ENCODE results near the gene L3HYPDH. TPM values are rescaled to one million over a fixed set of nuclear protein-coding genes. Genes with fewer than 3 reads are reported as not detected.
A peak's percentile ranks its signal among the peaks of the same experiment; 100 is the strongest.

L3HYPDH gene
- polyA plus RNA-seq, 3 donors = 3.9 to 30.7 (median 5.3) TPM

DNA sequence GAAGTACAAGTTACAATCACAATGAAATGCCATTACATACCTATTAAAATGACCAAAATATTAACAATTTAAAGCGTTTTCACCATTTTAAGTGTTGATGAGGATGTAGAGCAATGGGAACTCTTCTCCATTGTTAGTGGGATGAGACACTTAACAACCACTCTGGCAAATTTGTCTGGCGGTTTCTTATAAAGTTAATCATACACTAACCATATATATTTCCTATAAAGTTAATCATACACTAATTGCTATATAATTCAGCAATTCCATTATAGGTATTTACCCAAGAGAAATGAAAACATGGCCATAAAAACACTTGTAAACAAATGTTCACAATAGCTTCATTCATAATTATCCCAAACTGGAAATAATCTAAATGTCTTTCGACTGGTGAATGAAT, 36.0 kb upstream of the L3HYPDH start:
- no peak overlapping the region for H3K9ac ChIP-seq (ENCODE audit: insufficient read depth, low read length, poor library complexity, severe bottlenecking)
- no peak overlapping the region for H3K27ac ChIP-seq (ENCODE audit: low read depth in 1 of 2, low read length in 2 of 2)
- no peak overlapping the region for H3K4me3 ChIP-seq (replicated peaks in 1 of 3; ENCODE audit: low read depth in 2 of 3, low read length in 3 of 3)
- Mint-ChIP-seq H3K27me3 (ENCODE audit: low read depth in 3 of 3) (no peaks in the 10 kb centered on the region), H3K4me3 (no peak overlapping the region), H3K9me3 (peaks cover 0 to 6% (median 2%) of the 10 kb centered on the region in 7 donors), H3K4me1 (no peaks in the 10 kb centered on the region), H3K36me3 (no peaks in the 10 kb centered on the region), H3K27ac (no peak overlapping the region)
- WGBS (ENCODE audit: insufficient coverage) = no CpG with 5 or more reads among the region's 3 CpGs
- no peaks in the 10 kb centered on the region for H3K9me3 ChIP-seq (replicated peaks in 1 of 2; ENCODE audit: control insufficient read depth in 1 of 2, insufficient read depth in 1 of 2, low read length in 2 of 2)
- H3K27me3 ChIP-seq (ENCODE audit: control insufficient read depth in 2 of 2, insufficient read depth in 2 of 2, low read length in 2 of 2) = no peaks in the 10 kb centered on the region
- no peaks in the 10 kb centered on the region for H4K20me1 ChIP-seq (ENCODE audit: insufficient read depth, low read length)
- no peak overlapping the region for H3K4me2 ChIP-seq (replicated peaks; ENCODE audit: extremely low read depth, low read length, poor library complexity, severe bottlenecking)
- TF ChIP-seq CTCF (IDR thresholded peaks at IDR 0.05) = no peak
- DNase-seq = no peak
- intact Hi-C loops (cut with micrococcal nuclease) = no loop called here
- H2AFZ ChIP-seq (ENCODE audit: insufficient read depth, low read depth, low read length, poor library complexity, severe bottlenecking) = no peak overlapping the region
- no peaks in the 10 kb centered on the region for H3K79me2 ChIP-seq (ENCODE audit: insufficient read depth, low read length)
- no peaks in the 10 kb centered on the region for H3K4me1 ChIP-seq (ENCODE audit: control insufficient read depth in 1 of 2, insufficient read depth in 2 of 2, low read length in 2 of 2)
- no peaks in the 10 kb centered on the region for H3K36me3 ChIP-seq (replicated peaks in 1 of 2; ENCODE audit: control insufficient read depth in 1 of 2, insufficient read depth in 2 of 2, low read length in 2 of 2)

DNA sequence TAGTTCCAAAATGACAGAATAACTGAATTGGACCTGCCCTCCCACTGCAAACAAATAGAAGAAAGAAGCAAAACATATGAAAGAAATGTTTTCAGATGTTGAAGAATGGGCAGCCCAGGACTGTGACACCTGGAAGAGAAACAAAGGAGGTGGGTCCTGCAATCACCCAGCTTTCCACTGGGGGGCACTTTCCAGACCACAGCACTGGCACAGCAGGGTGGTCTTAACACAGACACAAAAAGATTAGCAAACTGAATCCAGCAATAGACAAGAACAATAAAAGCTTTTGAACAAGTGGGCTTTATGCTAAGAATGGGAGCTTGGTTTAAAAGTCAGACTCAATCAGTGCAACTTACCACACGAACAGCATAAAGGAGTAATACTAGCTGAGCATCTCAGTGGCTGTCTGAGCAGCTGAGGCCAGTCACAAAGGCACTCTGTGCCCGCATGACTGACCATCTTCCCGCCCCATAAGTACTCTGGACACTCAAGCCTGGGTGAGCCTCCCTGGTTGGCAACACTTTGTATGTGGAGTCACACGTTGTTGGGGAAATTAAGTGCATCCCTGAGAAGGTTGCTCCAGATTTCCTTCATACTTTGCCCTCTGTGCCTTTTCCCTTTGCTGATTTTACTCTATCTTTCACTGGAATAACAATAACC, 27.8 kb upstream of the L3HYPDH start:
- no peaks in the 10 kb centered on the region for H3K36me3 ChIP-seq (replicated peaks in 1 of 2; ENCODE audit: control insufficient read depth in 1 of 2, insufficient read depth in 2 of 2, low read length in 2 of 2)
- intact Hi-C loops (cut with micrococcal nuclease) = no loop called here
- TF ChIP-seq CTCF (IDR thresholded peaks at IDR 0.05) = peak; percentile 32
- Mint-ChIP-seq H3K27me3 (ENCODE audit: low read depth in 3 of 3) (peaks cover 0 to 2% (median 1%) of the 10 kb centered on the region in 3 donors), H3K9me3 (peaks cover 0 to 10% (median 6%) of the 10 kb centered on the region in 7 donors), H3K27ac (no peak overlapping the region), H3K36me3 (no peaks in the 10 kb centered on the region), H3K4me1 (no peaks in the 10 kb centered on the region), H3K4me3 (no peak overlapping the region)
- WGBS (ENCODE audit: insufficient coverage) = 100% methylated on average over 2 of the region's 4 CpGs
- DNase-seq = no peak
- H3K79me2 ChIP-seq (ENCODE audit: insufficient read depth, low read length) = no peaks in the 10 kb centered on the region
- no peak overlapping the region for H3K4me2 ChIP-seq (replicated peaks; ENCODE audit: extremely low read depth, low read length, poor library complexity, severe bottlenecking)
- H3K4me1 ChIP-seq (ENCODE audit: control insufficient read depth in 1 of 2, insufficient read depth in 2 of 2, low read length in 2 of 2) = no peaks in the 10 kb centered on the region
- H3K27me3 ChIP-seq (ENCODE audit: control insufficient read depth in 2 of 2, insufficient read depth in 2 of 2, low read length in 2 of 2) = no peaks in the 10 kb centered on the region
- H3K9ac ChIP-seq (ENCODE audit: insufficient read depth, low read length, poor library complexity, severe bottlenecking) = no peak overlapping the region
- no peak overlapping the region for H3K4me3 ChIP-seq (replicated peaks in 1 of 3; ENCODE audit: low read depth in 2 of 3, low read length in 3 of 3)
- no peaks in the 10 kb centered on the region for H3K9me3 ChIP-seq (replicated peaks in 1 of 2; ENCODE audit: control insufficient read depth in 1 of 2, insufficient read depth in 1 of 2, low read length in 2 of 2)
- H3K27ac ChIP-seq (ENCODE audit: low read depth in 1 of 2, low read length in 2 of 2) = no peak overlapping the region
- H2AFZ ChIP-seq (ENCODE audit: insufficient read depth, low read depth, low read length, poor library complexity, severe bottlenecking) = no peak overlapping the region
- H4K20me1 ChIP-seq (ENCODE audit: insufficient read depth, low read length) = no peaks in the 10 kb centered on the region

Measured in CD14-positive monocyte (primary cell).